ENCODE results near the gene SERINC5. TPM values are rescaled to one million over a fixed set of nuclear protein-coding genes. Genes with fewer than 3 reads are reported as not detected.
A peak's percentile ranks its signal among the peaks of the same experiment; 100 is the strongest.

SERINC5 gene
- total RNA-seq, 3 donors from 2014 or later (not counting 1 experiment from before 2014, with no cell fraction given) = 6.8 to 18.9 (median 14.5) TPM

GRCh38 chr5:80216753-80217596 is 38.9 kb downstream of the SERINC5 start:
- intact Hi-C loops (cut with micrococcal nuclease) = no loop called here

GRCh38 chr5:80216096-80216495 is 39.8 kb downstream of the SERINC5 start:
- no peak overlapping the region for H3K4me3 ChIP-seq (ENCODE audit: low read length)
- Mint-ChIP-seq H3K27me3 (ENCODE audit: low read depth in 2 of 2) (peaks cover 0 to 3% of the 10 kb centered on the region in 2 donors), H3K4me3 (peak overlapping the region; percentile 54), H3K4me1 (peaks cover 44 to 51% of the 10 kb centered on the region in 2 donors), H3K9me3 (no peaks in the 10 kb centered on the region), H3K27ac (peak overlapping the region in 1 of 2 donors; percentile 21), H3K36me3 (no peaks in the 10 kb centered on the region)
- H3K27ac ChIP-seq (ENCODE audit: low read length) = no peak overlapping the region
- no peaks in the 10 kb centered on the region for H3K9me3 ChIP-seq (ENCODE audit: control insufficient read depth, insufficient read depth, low read length)
- WGBS (ENCODE audit: insufficient coverage) = 68% methylated on average over 7 of the region's 8 CpGs
- DNase-seq = no peak
- H3K36me3 ChIP-seq (ENCODE audit: control insufficient read depth, insufficient read depth, low read length) = no peaks in the 10 kb centered on the region
- intact Hi-C loops (cut with micrococcal nuclease) = no loop called here
- ATAC-seq = no peak
- TF ChIP-seq, protein P1, sequence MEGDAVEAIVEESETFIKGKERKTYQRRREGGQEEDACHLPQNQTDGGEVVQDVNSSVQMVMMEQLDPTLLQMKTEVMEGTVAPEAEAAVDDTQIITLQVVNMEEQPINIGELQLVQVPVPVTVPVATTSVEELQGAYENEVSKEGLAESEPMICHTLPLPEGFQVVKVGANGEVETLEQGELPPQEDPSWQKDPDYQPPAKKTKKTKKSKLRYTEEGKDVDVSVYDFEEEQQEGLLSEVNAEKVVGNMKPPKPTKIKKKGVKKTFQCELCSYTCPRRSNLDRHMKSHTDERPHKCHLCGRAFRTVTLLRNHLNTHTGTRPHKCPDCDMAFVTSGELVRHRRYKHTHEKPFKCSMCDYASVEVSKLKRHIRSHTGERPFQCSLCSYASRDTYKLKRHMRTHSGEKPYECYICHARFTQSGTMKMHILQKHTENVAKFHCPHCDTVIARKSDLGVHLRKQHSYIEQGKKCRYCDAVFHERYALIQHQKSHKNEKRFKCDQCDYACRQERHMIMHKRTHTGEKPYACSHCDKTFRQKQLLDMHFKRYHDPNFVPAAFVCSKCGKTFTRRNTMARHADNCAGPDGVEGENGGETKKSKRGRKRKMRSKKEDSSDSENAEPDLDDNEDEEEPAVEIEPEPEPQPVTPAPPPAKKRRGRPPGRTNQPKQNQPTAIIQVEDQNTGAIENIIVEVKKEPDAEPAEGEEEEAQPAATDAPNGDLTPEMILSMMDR (IDR thresholded peaks at IDR 0.05) = no peak
- peaks cover 14% of the 10 kb centered on the region for H3K4me1 ChIP-seq (ENCODE audit: control insufficient read depth, insufficient read depth, low read length)
- no peaks in the 10 kb centered on the region for H3K27me3 ChIP-seq (ENCODE audit: control insufficient read depth, insufficient read depth, low read length)

More at GRCh38 chr5:80216753-80217596, 38.9 kb downstream of the SERINC5 start:
- H3K4me3 Mint-ChIP-seq = no peak overlapping the region
- TF ChIP-seq, protein P1 (IDR thresholded peaks at IDR 0.05) = no peak
- no peaks in the 10 kb centered on the region for H3K36me3 Mint-ChIP-seq
- Histone ChIP-seq H3K27ac (ENCODE audit: low read length) (no peak overlapping the region), H3K36me3 (ENCODE audit: control insufficient read depth, insufficient read depth, low read length) (no peaks in the 10 kb centered on the region), H3K27me3 (ENCODE audit: control insufficient read depth, insufficient read depth, low read length) (no peaks in the 10 kb centered on the region), H3K4me1 (ENCODE audit: control insufficient read depth, insufficient read depth, low read length) (peaks cover 14% of the 10 kb centered on the region), H3K9me3 (ENCODE audit: control insufficient read depth, insufficient read depth, low read length) (no peaks in the 10 kb centered on the region), H3K4me3 (ENCODE audit: low read length) (no peak overlapping the region)
- DNase-seq (peak in 1 of 2 donors; percentile 45), ATAC-seq (no peak)
- WGBS (ENCODE audit: insufficient coverage) = 91% methylated on average over 11 of the region's 12 CpGs
- H3K9me3 Mint-ChIP-seq = no peaks in the 10 kb centered on the region
- peaks cover 40 to 51% of the 10 kb centered on the region in 2 donors for H3K4me1 Mint-ChIP-seq
- H3K27me3 Mint-ChIP-seq (ENCODE audit: low read depth in 2 of 2) = peaks cover 0 to 3% of the 10 kb centered on the region in 2 donors
- H3K27ac Mint-ChIP-seq = peak overlapping the region in 1 of 2 donors; percentile 21

DNA sequence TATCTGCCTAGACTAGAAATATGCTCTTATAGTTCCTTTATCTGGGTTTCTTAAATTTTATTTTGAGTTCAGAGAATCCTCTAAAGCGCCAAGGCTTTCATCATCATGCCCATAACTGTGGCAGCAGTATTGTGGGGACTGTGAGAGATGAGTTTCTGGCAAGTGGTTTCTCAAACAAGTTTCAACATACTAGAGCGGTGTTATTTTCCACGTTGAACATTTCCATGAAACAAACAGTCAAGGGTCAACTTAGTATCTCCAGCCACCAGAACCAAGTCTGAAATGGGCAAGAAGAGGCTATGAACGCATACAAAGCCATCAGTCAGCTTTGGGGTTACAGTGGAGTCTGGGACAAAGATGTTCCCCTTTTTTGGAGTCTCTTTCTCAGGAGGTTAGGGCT is 40.3 kb downstream of the SERINC5 start:
- TF ChIP-seq, protein P1 (IDR thresholded peaks at IDR 0.05) = no peak
- no peak overlapping the region for H3K27ac ChIP-seq (ENCODE audit: low read length)
- H3K4me1 ChIP-seq (ENCODE audit: control insufficient read depth, insufficient read depth, low read length) = peaks cover 14% of the 10 kb centered on the region
- H3K27ac Mint-ChIP-seq = peak overlapping the region; percentile 19 to 51
- intact Hi-C loops (cut with micrococcal nuclease) = no loop called here
- peaks cover 0 to 3% of the 10 kb centered on the region in 2 donors for H3K27me3 Mint-ChIP-seq (ENCODE audit: low read depth in 2 of 2)
- H3K27me3 ChIP-seq (ENCODE audit: control insufficient read depth, insufficient read depth, low read length) = no peaks in the 10 kb centered on the region
- peak overlapping the region; percentile 21 for H3K4me3 Mint-ChIP-seq
- ATAC-seq (peak in 1 of 3 donors; percentile 46), DNase-seq (no peak)
- no peaks in the 10 kb centered on the region for H3K36me3 Mint-ChIP-seq
- WGBS (ENCODE audit: insufficient coverage) = 76% methylated on average over 4 of the region's 4 CpGs
- H3K36me3 ChIP-seq (ENCODE audit: control insufficient read depth, insufficient read depth, low read length) = no peaks in the 10 kb centered on the region
- peaks cover 44 to 51% of the 10 kb centered on the region in 2 donors for H3K4me1 Mint-ChIP-seq
- H3K4me3 ChIP-seq (ENCODE audit: low read length) = no peak overlapping the region
- H3K9me3 ChIP-seq (ENCODE audit: control insufficient read depth, insufficient read depth, low read length) = no peaks in the 10 kb centered on the region
- H3K9me3 Mint-ChIP-seq = no peaks in the 10 kb centered on the region
